Adrenal gland (tissue), 12 donors: ENCODE measurements around the gene AGRN. TPM values are rescaled to one million over a fixed set of nuclear protein-coding genes. Genes with fewer than 3 reads are reported as not detected.
A peak's percentile ranks its signal among the peaks of the same experiment; 100 is the strongest.
"Not testable (repeated sequence)": the region's sequence is repeated elsewhere in the genome, so short reads cannot be mapped to it uniquely, and the experiment has no call there.

Experiments used
- DNase-seq, 7 donors: peaks; one replicate each; pipeline ENCODE4 v3.0.0-alpha.2; 2019 to 2020
- H3K27ac ChIP-seq, 5 donors: fragments of 200-600 bp; sonication (generic) in 4 of 5; 1 replicate in 3 of 5; 2 replicates in 2 of 5; pipeline versions ENCODE4 v1.5.1 to v1.8.0; 2016 to 2020; ENCODE audit warnings: mild to moderate bottlenecking in 1 of 5
- H3K27me3 ChIP-seq: fragments of 200-600 bp; 2 replicates; pipeline ENCODE4 v1.8.0; 2021
- H3K36me3 ChIP-seq, 2 donors: fragments of 200-600 bp; replicated peaks in 1 of 2; 1 replicate in 1 of 2; 2 replicates in 1 of 2; pipeline versions ENCODE4 v1.5.1 to v1.8.0; 2018 to 2022
- H3K4me1 ChIP-seq, 2 donors: fragments of 200-600 bp; replicated peaks in 1 of 2; 1 replicate in 1 of 2; 2 replicates in 1 of 2; pipeline versions ENCODE4 v1.5.1 to v1.8.0; 2018 to 2021
- H3K4me3 ChIP-seq, 4 donors: fragments of 200-600 bp; sonication (generic) in 3 of 4; one replicate each; pipeline ENCODE4 v1.5.1; 2016 to 2018
- H3K9me3 ChIP-seq, 3 donors: fragments of 200-600 bp; sonication (generic) in 1 of 3; replicated peaks in 1 of 3; 1 replicate in 2 of 3; 2 replicates in 1 of 3; pipeline versions ENCODE4 v1.5.1 to v1.8.0; 2016 to 2021
- POLR2A ChIP-seq, 2 donors: fragments of 450-650 bp; IDR thresholded peaks; one replicate each; pipeline ENCODE4 v1.6.1; 2017; ENCODE audit warnings: antibody characterized with exemption in 2 of 2, mild to moderate bottlenecking in 2 of 2, moderate library complexity in 1 of 2
- WGBS, 4 donors: extraction: QIAGEN DNeasy Blood & Tissue Kit in 2 of 4; methylation state at CpG; one replicate each; pipeline versions ENCODE4 v1.1.5 to v1.1.7; 2013 to 2017; 5-methylcytosine and 5-hydroxymethylcytosine counted together
- intact Hi-C, 2 donors: fragments of 100-400 bp; cut with DNase I; formaldehyde crosslinking; loops; one replicate each; pipeline versions ENCODE4 v1.14.1 to v1.15.0; 2022 to 2023
- polyA plus RNA-seq, 3 donors: library from polyadenylated mRNA; stranded (reverse); fragments of 200-250 nt in 2 of 3; fragments of 350-450 nt in 1 of 3; fragmentation: Illumina TruSeq in 1 of 3; extraction: RNeasy Lipid Tissue Mini Kit (QIAGEN cat#74804) in 1 of 3; gene quantifications; one replicate each; pipeline ENCODE4 v1.2.3, GENCODE V29; 2013 to 2014
- total RNA-seq, 9 donors: library from RNA; depleted of rRNA in 4 of 9; stranded (reverse); fragments of >200 nt in 4 of 9; fragments of 120-200 nt in 1 of 9; fragmentation: NEBNext Ultra II Directional in 1 of 9; extraction: Animal tissue kit (Norgen Biotek cat#: 25700) in 1 of 9; gene quantifications; one replicate each; pipeline versions ENCODE4 v1.1.0 to v1.2.4, GENCODE V29; 2013 to 2023
- TF ChIP-seq, protein P1 (sequence below), 6 experiments: fragments of 450-650 bp in 4 of 6; fragments of 200-600 bp in 2 of 6; sonication (generic) in 1 of 6; IDR thresholded peaks; 1 replicate in 5 of 6; 2 replicates in 1 of 6; pipeline versions ENCODE4 v1.5.1 to v1.8.0; 2016 to 2021; ENCODE audit warnings: antibody characterized with exemption in 6 of 6, mild to moderate bottlenecking in 2 of 6, moderate library complexity in 1 of 6
- donor health status: healthy with polysubstance abuse.
- donor health status: Bipolar disorder and iron deficiency.
- donor health status: DM: yes; HTN: yes; CAD: no.
- donor health status: DM: no; HTN: no; CAD: no.
- donor health status: DM: no; HTN: no; CAD: no.
- donor health status: DM: yes; HTN: yes; CAD: no.

AGRN gene
- total and polyA plus RNA-seq, 12 donors, result 2.2 to 27.8 (median 11.8) TPM

DNA sequence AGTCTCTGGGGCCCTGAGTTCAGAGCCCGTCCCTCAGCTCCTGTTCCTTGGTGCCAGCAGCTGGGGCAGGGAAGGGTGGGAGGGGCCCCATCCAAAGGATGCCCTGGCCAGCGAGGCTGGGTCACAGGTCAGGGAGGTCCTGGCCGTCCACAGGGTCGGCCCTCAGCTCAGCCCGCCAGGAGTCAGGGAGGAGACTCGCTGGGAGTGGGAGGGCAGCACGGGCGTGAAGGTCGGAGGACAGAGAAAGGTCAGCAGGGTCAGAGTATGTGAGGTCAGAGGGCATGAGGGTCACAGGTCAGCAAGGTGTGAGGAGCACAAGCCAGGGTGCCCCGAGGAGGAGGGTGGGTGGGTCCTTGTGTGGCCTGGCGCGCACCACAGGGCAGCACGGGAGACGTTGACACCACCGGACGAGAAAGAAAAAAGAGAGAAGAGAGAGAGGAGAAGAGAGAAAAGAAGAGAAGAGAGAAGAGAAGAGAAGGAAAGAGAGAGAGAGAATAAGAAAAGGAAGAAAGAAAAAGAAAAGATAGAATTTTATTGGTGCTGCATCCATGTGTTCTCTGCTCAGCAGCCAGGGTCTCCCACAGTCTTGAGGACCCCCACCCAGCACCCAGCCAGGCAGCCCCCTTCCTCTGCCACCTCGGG lies 45.1 kb upstream of the AGRN start:
- TF ChIP-seq, protein P1, sequence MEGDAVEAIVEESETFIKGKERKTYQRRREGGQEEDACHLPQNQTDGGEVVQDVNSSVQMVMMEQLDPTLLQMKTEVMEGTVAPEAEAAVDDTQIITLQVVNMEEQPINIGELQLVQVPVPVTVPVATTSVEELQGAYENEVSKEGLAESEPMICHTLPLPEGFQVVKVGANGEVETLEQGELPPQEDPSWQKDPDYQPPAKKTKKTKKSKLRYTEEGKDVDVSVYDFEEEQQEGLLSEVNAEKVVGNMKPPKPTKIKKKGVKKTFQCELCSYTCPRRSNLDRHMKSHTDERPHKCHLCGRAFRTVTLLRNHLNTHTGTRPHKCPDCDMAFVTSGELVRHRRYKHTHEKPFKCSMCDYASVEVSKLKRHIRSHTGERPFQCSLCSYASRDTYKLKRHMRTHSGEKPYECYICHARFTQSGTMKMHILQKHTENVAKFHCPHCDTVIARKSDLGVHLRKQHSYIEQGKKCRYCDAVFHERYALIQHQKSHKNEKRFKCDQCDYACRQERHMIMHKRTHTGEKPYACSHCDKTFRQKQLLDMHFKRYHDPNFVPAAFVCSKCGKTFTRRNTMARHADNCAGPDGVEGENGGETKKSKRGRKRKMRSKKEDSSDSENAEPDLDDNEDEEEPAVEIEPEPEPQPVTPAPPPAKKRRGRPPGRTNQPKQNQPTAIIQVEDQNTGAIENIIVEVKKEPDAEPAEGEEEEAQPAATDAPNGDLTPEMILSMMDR (IDR thresholded peaks at IDR 0.05), result no peak
- no peak for TF ChIP-seq POLR2A (IDR thresholded peaks at IDR 0.05)
- Histone ChIP-seq H3K36me3 (no peaks in the 10 kb centered on the region), H3K27ac (no peak overlapping the region), H3K9me3 (no peaks in the 10 kb centered on the region), H3K4me3 (no peak overlapping the region), H3K4me1 (no peaks in the 10 kb centered on the region), H3K27me3 (peaks cover 61% of the 10 kb centered on the region)
- DNase-seq, result no peak
- intact Hi-C loops, result loop anchor here in 1 of 2 donors (10.0 kb wide), 1 partner anchor 70 kb away; no protein-coding TSS in a partner anchor
- 54 to 65% (median 59%) methylated on average over 11 to 17 of the region's 17 CpGs for WGBS, 4 donors

DNA sequence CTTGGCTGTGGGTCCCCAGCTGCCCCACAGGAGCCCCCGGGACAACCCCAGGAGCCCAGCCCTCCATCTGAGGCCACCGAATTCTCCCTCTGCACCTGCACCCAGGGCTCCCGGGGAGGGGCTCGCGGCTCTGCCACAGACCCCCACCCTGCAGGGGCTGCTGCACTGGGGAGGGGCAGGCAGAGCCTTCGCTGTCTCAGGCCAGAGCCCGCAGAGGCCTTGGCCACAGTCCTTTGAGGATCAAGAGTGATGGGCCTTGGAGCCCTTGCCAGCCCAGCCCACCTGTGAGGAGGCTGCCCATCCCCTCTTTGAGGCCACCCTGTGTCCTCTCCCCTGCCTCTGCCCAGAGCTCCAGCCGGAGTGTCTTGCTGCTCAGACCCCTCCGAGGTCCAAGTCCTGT lies 44.6 kb upstream of the AGRN start:
- intact Hi-C loops, result loop anchor here in 1 of 2 donors (10.0 kb wide), 1 partner anchor 71 kb away; no protein-coding TSS in a partner anchor
- no peak for DNase-seq
- TF ChIP-seq, protein P1 (IDR thresholded peaks at IDR 0.05), result no peak
- TF ChIP-seq POLR2A (IDR thresholded peaks at IDR 0.05), result no peak
- Histone ChIP-seq H3K27me3 (peaks cover 58% of the 10 kb centered on the region), H3K27ac (no peak overlapping the region), H3K9me3 (no peaks in the 10 kb centered on the region), H3K4me1 (no peaks in the 10 kb centered on the region), H3K36me3 (no peaks in the 10 kb centered on the region), H3K4me3 (no peak overlapping the region)
- 51 to 80% (median 65%) methylated on average over 7 to 9 of the region's 9 CpGs; no CpG with 5 or more reads in 1 of the 4 donors for WGBS, 4 donors

DNA sequence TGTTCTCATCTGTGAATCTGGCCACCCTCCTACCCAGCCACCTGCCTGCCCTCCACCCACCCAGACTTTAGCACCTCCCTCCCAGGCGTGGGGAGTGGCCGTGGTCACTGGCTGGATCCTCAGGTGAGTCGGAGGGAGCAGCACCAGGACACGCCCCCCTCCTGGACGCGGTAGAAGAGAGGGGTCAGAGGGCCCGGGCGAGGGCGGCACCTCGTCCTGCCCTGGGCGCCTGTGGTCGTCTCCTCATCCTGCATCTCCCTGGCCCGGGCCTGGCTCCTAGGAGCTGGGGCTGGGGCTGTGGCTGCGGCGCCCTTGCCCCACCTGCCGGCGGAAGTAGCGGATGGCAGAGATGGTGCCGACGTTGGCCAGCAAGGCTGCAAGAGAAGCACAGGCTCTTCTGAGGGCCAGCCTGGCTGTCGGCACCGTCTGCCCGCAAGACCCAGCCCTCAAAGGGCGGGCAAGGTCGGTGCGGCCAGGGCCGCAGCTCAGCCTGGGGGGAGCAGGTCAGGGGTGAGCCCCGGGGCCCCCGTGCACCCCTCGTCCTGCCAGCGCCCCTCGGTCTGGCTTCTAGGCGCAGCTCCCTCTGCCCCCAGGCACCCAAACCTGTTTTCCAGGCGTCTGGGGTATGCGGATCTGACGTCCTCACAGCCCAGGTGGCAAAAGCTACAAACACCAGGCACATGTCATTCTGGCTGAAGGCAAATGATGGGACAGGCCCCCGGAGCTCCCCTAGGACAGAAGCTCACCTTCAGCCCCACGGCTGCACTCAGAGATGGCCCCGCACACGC lies 43.8 kb upstream of the AGRN start:
- peaks cover 51% of the 10 kb centered on the region for H3K27me3 ChIP-seq
- H3K4me3 ChIP-seq, result no peak overlapping the region
- H3K9me3 ChIP-seq, result no peaks in the 10 kb centered on the region
- WGBS, 4 donors, result 3 to 30% (median 4%) methylated on average over 2 to 40 of the region's 40 CpGs
- no peak overlapping the region for H3K27ac ChIP-seq
- H3K4me1 ChIP-seq, result no peaks in the 10 kb centered on the region
- no peaks in the 10 kb centered on the region for H3K36me3 ChIP-seq
- intact Hi-C loops, result loop anchor here in 1 of 2 donors (10.0 kb wide), 1 partner anchor 71 kb away; no protein-coding TSS in a partner anchor
- TF ChIP-seq, protein P1 (IDR thresholded peaks at IDR 0.05), result peak; percentile 23 to 72 (median 49)
- no peak for TF ChIP-seq POLR2A (IDR thresholded peaks at IDR 0.05)
- peak in 5 of 7 donors; percentile 43 to 82 (median 65) for DNase-seq

DNA sequence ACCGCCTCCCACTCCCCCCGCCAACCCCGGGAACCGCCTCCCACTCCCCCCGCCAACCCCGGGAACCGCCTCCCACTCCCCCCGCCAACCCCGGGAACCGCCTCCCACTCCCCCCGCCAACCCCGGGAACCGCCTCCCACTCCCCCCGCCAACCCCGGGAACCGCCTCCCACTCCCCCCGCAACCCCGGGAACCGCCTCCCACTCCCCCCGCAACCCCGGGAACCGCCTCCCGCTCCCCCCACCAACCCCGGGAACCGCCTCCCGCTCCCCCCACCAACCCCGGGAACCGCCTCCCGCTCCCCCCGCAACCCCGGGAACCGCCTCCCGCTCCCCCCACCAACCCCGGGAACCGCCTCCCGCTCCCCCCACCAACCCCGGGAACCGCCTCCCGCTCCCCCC lies 43.1 kb upstream of the AGRN start:
- not testable (repeated sequence) for H3K27ac ChIP-seq, H3K4me1 ChIP-seq, H3K9me3 ChIP-seq, H3K36me3 ChIP-seq, DNase-seq, H3K4me3 ChIP-seq
- H3K27me3 ChIP-seq, result peaks cover 48% of the 10 kb centered on the region
- intact Hi-C loops, result loop anchor here in 1 of 2 donors (10.0 kb wide), 1 partner anchor 72 kb away; no protein-coding TSS in a partner anchor
- WGBS, 4 donors, result 58 to 75% methylated on average over 13 to 15 of the region's 39 CpGs; no CpG with 5 or more reads in 2 of the 4 donors
